H1 (cell line): Measurements from ENCODE around the gene SCN3A. TPM values are rescaled to one million over a fixed set of nuclear protein-coding genes. Genes with fewer than 3 reads are reported as not detected.

Source experiments
- CTCF ChIA-PET: fragments of 300-600 bp; sonication (Branson Sonifier 250); formaldehyde crosslinking; loops from one replicate; lab custom pipeline; 2021; ENCODE audit not compliant: partially characterized antibody; lab: Charles Lee
- POLR2A ChIA-PET: fragments of 300-600 bp; sonication (Branson Sonifier 250); formaldehyde crosslinking; loops from one replicate; lab custom pipeline; 2021; ENCODE audit warnings: inconsistent platforms; ENCODE audit not compliant: partially characterized antibody; lab: Charles Lee
- DNase-seq, 2 experiments: peaks; one replicate each; pipeline versions ENCODE4 v3.0.0 to v3.0.0-alpha.2; 2010 to 2022; ENCODE audit warnings: low spot score in 2 of 2, low read depth in 1 of 2, mixed read lengths in 1 of 2
- FAIRE-seq: peaks from 2 replicates; lab custom pipeline; 2011; peaks lifted over from hg19 to GRCh38; lab: Jason Lieb, UNC
- H2AFZ ChIP-seq: 2 replicates; pipeline ENCODE4 v1.8.1; 2012; ENCODE audit warnings: low read length, inconsistent platforms
- H2AK5ac ChIP-seq: 2 replicates; pipeline ENCODE4 v1.6.1; 2013; ENCODE audit warnings: low read depth, low read length
- H2BK120ac ChIP-seq: replicated peaks from 2 replicates; pipeline ENCODE3; 2013; ENCODE audit warnings: low read depth, low read length, inconsistent platforms
- H2BK12ac ChIP-seq: 2 replicates; pipeline ENCODE4 v1.6.1; 2013; ENCODE audit warnings: low read depth, low read length
- H2BK15ac ChIP-seq: 2 replicates; pipeline ENCODE4 v1.6.1; 2013; ENCODE audit warnings: low read length
- H2BK20ac ChIP-seq: 2 replicates; pipeline ENCODE4 v1.6.1; 2013; ENCODE audit warnings: low read length
- H2BK5ac ChIP-seq: 2 replicates; pipeline ENCODE4 v1.6.1; 2013; ENCODE audit warnings: low read depth, low read length
- H3K14ac ChIP-seq: 2 replicates; pipeline ENCODE4 v1.6.1; 2013; ENCODE audit warnings: inconsistent platforms; ENCODE audit not compliant: insufficient read length
- H3K18ac ChIP-seq: 2 replicates; pipeline ENCODE4 v1.6.1; 2013; ENCODE audit warnings: low read length; ENCODE audit errors: extremely low read depth
- H3K23ac ChIP-seq: 2 replicates; pipeline ENCODE4 v1.6.1; 2013; ENCODE audit warnings: inconsistent platforms; ENCODE audit not compliant: insufficient read length
- H3K23me2 ChIP-seq: 2 replicates; pipeline ENCODE4 v1.6.1; 2013; ENCODE audit warnings: low read depth, low read length
- H3K27ac ChIP-seq: 2 replicates; pipeline ENCODE4 v1.6.1; 2011; ENCODE audit warnings: low read depth, low read length, inconsistent platforms
- H3K27me3 ChIP-seq, 4 experiments: replicated peaks in 1 of 4; 1 replicate in 1 of 4; 2 replicates in 3 of 4; pipeline versions ENCODE4 v1.6.1 to v1.8.1; 2011 to 2013; ENCODE audit warnings: low read length in 3 of 4, mild to moderate bottlenecking in 3 of 4, inconsistent platforms in 2 of 4, mixed read lengths in 2 of 4, moderate library complexity in 1 of 4; ENCODE audit not compliant: control insufficient read depth in 3 of 4, insufficient read depth in 3 of 4; ENCODE audit errors: extremely low read depth in 1 of 4
- H3K36me3 ChIP-seq, 4 experiments: 2 replicates each; pipeline versions ENCODE4 v1.6.1 to v1.8.1; 2011 to 2013; ENCODE audit warnings: mild to moderate bottlenecking in 4 of 4, low read length in 3 of 4, moderate library complexity in 2 of 4, control low read depth in 1 of 4, inconsistent platforms in 1 of 4; ENCODE audit not compliant: insufficient read depth in 4 of 4, control insufficient read depth in 2 of 4
- H3K4ac ChIP-seq: replicated peaks from 2 replicates; pipeline ENCODE3; 2013; ENCODE audit warnings: low read length, low read depth, mixed read lengths, inconsistent platforms; ENCODE audit not compliant: insufficient read length
- H3K4me1 ChIP-seq, 4 experiments: replicated peaks in 1 of 4; 1 replicate in 1 of 4; 2 replicates in 3 of 4; pipeline versions ENCODE4 v1.6.1 to v1.8.1; 2011 to 2013; ENCODE audit warnings: low read length in 3 of 4, inconsistent platforms in 2 of 4, mixed read lengths in 1 of 4; ENCODE audit not compliant: insufficient read depth in 4 of 4, control insufficient read depth in 3 of 4
- H3K4me2 ChIP-seq, 2 experiments: 2 replicates each; pipeline versions ENCODE4 v1.6.1 to v1.8.1; 2011 to 2013; ENCODE audit warnings: low read depth in 2 of 2, low read length in 2 of 2, control low read depth in 1 of 2, inconsistent platforms in 1 of 2, mild to moderate bottlenecking in 1 of 2; ENCODE audit not compliant: insufficient read depth in 1 of 2
- H3K4me3 ChIP-seq, 4 experiments: fragments of 200-600, 300-600 bp in 1 of 4; sonication (generic), shearing (Covaris generic), sonication (Bioruptor Twin) in 1 of 4; 2 replicates each; pipeline versions ENCODE4 v1.5.1 to v1.8.1; 2011 to 2016; ENCODE audit warnings: low read length in 4 of 4, low read depth in 3 of 4, control low read depth in 2 of 4, inconsistent platforms in 2 of 4, mild to moderate bottlenecking in 2 of 4, mixed read lengths in 1 of 4, moderate library complexity in 1 of 4; ENCODE audit not compliant: insufficient read depth in 2 of 4; ENCODE audit errors: extremely low read depth in 1 of 4
- H3K56ac ChIP-seq: replicated peaks from 2 replicates; pipeline ENCODE3; 2013; ENCODE audit warnings: low read depth, mild to moderate bottlenecking, mixed read lengths, low read length, inconsistent platforms; ENCODE audit not compliant: insufficient read length
- H3K79me1 ChIP-seq: 2 replicates; pipeline ENCODE4 v1.6.1; 2013; ENCODE audit warnings: low read depth, low read length, control low read depth
- H3K79me2 ChIP-seq, 2 experiments: 2 replicates each; pipeline versions ENCODE4 v1.6.1 to v1.8.1; 2012 to 2013; ENCODE audit warnings: low read length in 2 of 2, mild to moderate bottlenecking in 2 of 2, inconsistent platforms in 1 of 2; ENCODE audit not compliant: insufficient read depth in 2 of 2, control insufficient read depth in 1 of 2
- H3K9ac ChIP-seq, 4 experiments: replicated peaks in 1 of 4; 1 replicate in 1 of 4; 2 replicates in 3 of 4; pipeline versions ENCODE4 v1.6.1 to v1.8.1; 2011 to 2013; ENCODE audit warnings: low read depth in 3 of 4, low read length in 3 of 4, control low read depth in 2 of 4, mild to moderate bottlenecking in 2 of 4, moderate library complexity in 2 of 4, inconsistent platforms in 1 of 4; ENCODE audit errors: extremely low read depth in 1 of 4
- H3K9me3 ChIP-seq, 2 experiments: 2 replicates each; pipeline versions ENCODE4 v1.6.1 to v1.8.1; 2012 to 2013; ENCODE audit warnings: mild to moderate bottlenecking in 2 of 2, moderate library complexity in 2 of 2, control low read depth in 1 of 2, inconsistent platforms in 1 of 2, low read depth in 1 of 2, low read length in 1 of 2, mixed read lengths in 1 of 2; ENCODE audit not compliant: insufficient read depth in 2 of 2
- H4K20me1 ChIP-seq, 2 experiments: replicated peaks in 1 of 2; 2 replicates each; pipeline versions ENCODE3 to v1.8.1; 2011 to 2013; ENCODE audit warnings: inconsistent platforms in 2 of 2, low read length in 2 of 2, mild to moderate bottlenecking in 1 of 2; ENCODE audit not compliant: insufficient read depth in 2 of 2, control insufficient read depth in 1 of 2
- H4K5ac ChIP-seq: 2 replicates; pipeline ENCODE4 v1.6.1; 2013; ENCODE audit warnings: low read length, low read depth, mixed read lengths, inconsistent platforms; ENCODE audit not compliant: insufficient read length
- H4K8ac ChIP-seq: 2 replicates; pipeline ENCODE4 v1.8.0; 2013; ENCODE audit warnings: mild to moderate bottlenecking, moderate library complexity, low read length, inconsistent platforms; ENCODE audit not compliant: insufficient read depth; ENCODE audit errors: extremely low read depth
- H4K91ac ChIP-seq: replicated peaks from 2 replicates; pipeline ENCODE3; 2013; ENCODE audit warnings: low read length, mixed read lengths, inconsistent platforms; ENCODE audit not compliant: insufficient read length
- BRCA1 ChIP-seq: IDR thresholded peaks from 2 replicates; pipeline ENCODE4 v1.6.1; 2012; ENCODE audit warnings: low read depth, low read length, improper control_type of control experiment
- EZH2 ChIP-seq: fragments of 200-600 bp; sonication (generic); IDR thresholded peaks from 2 replicates; pipeline ENCODE4 v1.7.1; 2012; ENCODE audit warnings: low read depth, mild to moderate bottlenecking, moderate library complexity, low read length, inconsistent platforms; ENCODE audit not compliant: severe bottlenecking
- MAFK ChIP-seq: IDR thresholded peaks from 2 replicates; pipeline ENCODE4 v1.6.1; 2012; ENCODE audit warnings: low read depth, mild to moderate bottlenecking, improper control_type of control experiment, low read length
- SIX5 ChIP-seq: IDR thresholded peaks from 2 replicates; pipeline ENCODE4 v1.6.1; 2011; ENCODE audit warnings: mild to moderate bottlenecking, low read depth, low read length
- TEAD4 ChIP-seq: IDR thresholded peaks from 2 replicates; pipeline ENCODE4 v1.6.1; 2012; ENCODE audit warnings: low read depth, low read length, inconsistent platforms, mixed read lengths
- WGBS, 2 experiments: shearing (Covaris generic) in 1 of 2; methylation state at CpG; one replicate each; pipeline versions ENCODE4 v1.1.6 to v1.1.7; 2013 to 2015; ENCODE audit warnings: low lambda C conversion rate in 2 of 2, mixed read lengths in 2 of 2, inconsistent platforms in 1 of 2, low coverage in 1 of 2, missing lambda C conversion rate in 1 of 2; ENCODE audit not compliant: insufficient replicate concordance in 2 of 2, insufficient coverage in 1 of 2, insufficient read length in 1 of 2; ENCODE audit errors: extremely low coverage in 1 of 2, missing lambda C conversion rate in 1 of 2; 5-methylcytosine and 5-hydroxymethylcytosine counted together
- polyA plus RNA-seq, 7 experiments: library from polyadenylated mRNA; depleted of rRNA in 3 of 7; stranded (reverse) in 5 of 7; unstranded in 2 of 7; fragments of >200 nt in 5 of 7; fragments of 200-250 nt in 2 of 7; gene quantifications; 1 replicate in 5 of 7; 2 replicates in 1 of 7; 4 replicates in 1 of 7; pipeline versions ENCODE4 v1.2.1 to v1.2.3, GENCODE V29; 2011 to 2013; ENCODE audit warnings: missing spikeins in 2 of 7, mixed read lengths in 2 of 7
- total RNA-seq: library from RNA; stranded (reverse); fragmentation: NEBNext Ultra II Directional; extraction: Animal tissue kit (Norgen Biotek cat#: 25700); gene quantifications from 2 replicates; pipeline ENCODE4 v1.2.1, GENCODE V29; 2021
- TF ChIP-seq, protein P1 (sequence below): IDR thresholded peaks from 2 replicates; pipeline ENCODE4 v1.6.1; 2012; ENCODE audit warnings: inconsistent platforms
- TF ChIP-seq, protein P2 (sequence below): IDR thresholded peaks from 2 replicates; pipeline ENCODE4 v1.6.1; 2012; ENCODE audit warnings: inconsistent platforms
- TF ChIP-seq, protein P3 (sequence below): IDR thresholded peaks from 2 replicates; pipeline ENCODE4 v1.6.1; 2011; ENCODE audit warnings: low read depth, mild to moderate bottlenecking, low read length; ENCODE audit not compliant: insufficient read depth

Gene SCN3A
- total and polyA plus RNA-seq, 2 of the 8 experiments (the other 6 are each of a cell fraction or from before 2014, with no cell fraction given): 0.02 TPM; not detected in 1

DNA sequence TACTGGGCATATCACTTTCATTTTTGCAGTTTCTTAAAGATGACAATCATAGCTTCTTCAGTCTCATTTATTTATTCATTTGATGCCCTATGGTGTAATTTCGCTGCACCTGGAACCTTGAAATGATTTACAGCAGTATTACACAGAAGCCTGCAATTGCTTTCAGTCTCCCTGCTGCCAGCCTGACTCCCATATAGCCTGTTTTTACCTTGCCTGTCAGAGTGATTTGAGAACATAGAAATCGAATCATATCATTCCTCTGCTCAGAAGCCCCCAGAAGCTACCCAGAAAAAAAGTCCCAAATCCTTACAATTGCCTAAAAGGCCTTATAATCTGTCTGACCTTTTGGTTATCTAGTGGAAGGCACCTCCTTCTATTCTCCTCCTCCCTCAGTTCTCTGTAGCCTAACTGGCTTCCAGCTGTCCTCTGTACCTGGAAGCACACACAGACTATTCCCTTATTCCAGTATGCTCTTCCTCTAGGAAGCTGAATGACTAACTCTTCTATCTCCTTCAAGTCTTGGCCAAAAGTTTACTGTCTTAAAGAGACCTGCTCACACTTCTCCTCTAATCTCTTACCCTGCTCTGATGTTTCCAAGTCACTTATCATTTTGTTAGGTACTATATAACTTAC is 12.6 kb downstream of the SCN3A start:
- H4K5ac ChIP-seq: no peak overlapping the region
- no peak for DNase-seq
- ChIA-PET POLR2A (no interaction called here), CTCF (interaction anchor here (0.6 to 2.0 kb wide), 5 partner anchors 13 to 197 kb away, joined by 3 to 12 read pairs (median 3); partner anchors contain the start of gene SCN3A)
- H4K20me1 ChIP-seq: no peaks in the 10 kb centered on the region
- no peak overlapping the region for H2BK120ac ChIP-seq
- H3K56ac ChIP-seq: no peak overlapping the region
- H4K8ac ChIP-seq: no peak overlapping the region
- H2BK15ac ChIP-seq: no peak overlapping the region
- H3K79me1 ChIP-seq: no peaks in the 10 kb centered on the region
- H3K23ac ChIP-seq: no peak overlapping the region
- H3K14ac ChIP-seq: no peak overlapping the region
- no peak overlapping the region for H2BK5ac ChIP-seq
- no peak for FAIRE-seq
- H3K18ac ChIP-seq: no peak overlapping the region
- H2AFZ ChIP-seq: no peak overlapping the region
- no peak overlapping the region for H3K27ac ChIP-seq
- H3K4me2 ChIP-seq: no peak overlapping the region
- no peak overlapping the region for H3K4me3 ChIP-seq
- H3K23me2 ChIP-seq: no peaks in the 10 kb centered on the region
- 88% methylated on average over 2 of the region's 2 CpGs; no CpG with 5 or more reads in 1 of the 2 experiments for WGBS, 2 experiments
- H2AK5ac ChIP-seq: no peak overlapping the region
- no peak overlapping the region for H2BK12ac ChIP-seq
- H2BK20ac ChIP-seq: no peak overlapping the region
- H3K27me3 ChIP-seq: no peaks in the 10 kb centered on the region
- H3K9ac ChIP-seq: no peak overlapping the region
- no peaks in the 10 kb centered on the region for H3K79me2 ChIP-seq
- H3K4ac ChIP-seq: no peak overlapping the region
- H3K36me3 ChIP-seq: no peaks in the 10 kb centered on the region; a peak in 1 of 8 replicates
- TF ChIP-seq TEAD4 (no peak), BRCA1 (no peak), MAFK (no peak), SIX5 (no peak), EZH2 (no peak)
- TF ChIP-seq, protein P1, sequence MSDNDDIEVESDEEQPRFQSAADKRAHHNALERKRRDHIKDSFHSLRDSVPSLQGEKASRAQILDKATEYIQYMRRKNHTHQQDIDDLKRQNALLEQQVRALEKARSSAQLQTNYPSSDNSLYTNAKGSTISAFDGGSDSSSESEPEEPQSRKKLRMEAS: no peak
- TF ChIP-seq, protein P2, sequence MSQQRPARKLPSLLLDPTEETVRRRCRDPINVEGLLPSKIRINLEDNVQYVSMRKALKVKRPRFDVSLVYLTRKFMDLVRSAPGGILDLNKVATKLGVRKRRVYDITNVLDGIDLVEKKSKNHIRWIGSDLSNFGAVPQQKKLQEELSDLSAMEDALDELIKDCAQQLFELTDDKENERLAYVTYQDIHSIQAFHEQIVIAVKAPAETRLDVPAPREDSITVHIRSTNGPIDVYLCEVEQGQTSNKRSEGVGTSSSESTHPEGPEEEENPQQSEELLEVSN: no peak
- TF ChIP-seq, protein P3, sequence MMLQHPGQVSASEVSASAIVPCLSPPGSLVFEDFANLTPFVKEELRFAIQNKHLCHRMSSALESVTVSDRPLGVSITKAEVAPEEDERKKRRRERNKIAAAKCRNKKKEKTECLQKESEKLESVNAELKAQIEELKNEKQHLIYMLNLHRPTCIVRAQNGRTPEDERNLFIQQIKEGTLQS: no peak
- no peak overlapping the region for H4K91ac ChIP-seq
- no peaks in the 10 kb centered on the region for H3K4me1 ChIP-seq
- H3K9me3 ChIP-seq: no peaks in the 10 kb centered on the region
